HG03196 (cell line): ENCODE results near the gene CARMIL1.

ENCODE experiments used
- ATAC-seq: cut with Tn5 transposase; IDR thresholded peaks from one replicate; pipeline ENCODE4 v1.9.1; 2021; ENCODE audit not compliant: unreplicated experiment

CARMIL1 gene

GRCh38 chr6:25404091-25404490, 124.9 kb downstream of the CARMIL1 start:
- no peak for ATAC-seq

- ATAC-seq = peak; percentile 85
Observed at GRCh38 chr6:25404693-25405169, 125.6 kb downstream of the CARMIL1 start.

GRCh38 chr6:25405442-25405841, 126.3 kb downstream of the CARMIL1 start:
- peak; percentile 13 for ATAC-seq

GRCh38 chr6:25407431-25407830, 128.3 kb downstream of the CARMIL1 start:
- no peak for ATAC-seq

- no peak for ATAC-seq
Observed at GRCh38 chr6:25410102-25410501, 130.9 kb downstream of the CARMIL1 start.

- no peak for ATAC-seq
Observed at GRCh38 chr6:25411316-25411950, 132.3 kb downstream of the CARMIL1 start.

GRCh38 chr6:25413207-25413905, 134.2 kb downstream of the CARMIL1 start:
- ATAC-seq = no peak

- no peak for ATAC-seq
Observed at GRCh38 chr6:25414168-25414567, 135.0 kb downstream of the CARMIL1 start.

- ATAC-seq = no peak
Observed at GRCh38 chr6:25414755-25415154, 135.6 kb downstream of the CARMIL1 start.

GRCh38 chr6:25415274-25415673, 136.1 kb downstream of the CARMIL1 start:
- ATAC-seq = no peak

- no peak for ATAC-seq
Observed at GRCh38 chr6:25415701-25416100, 136.5 kb downstream of the CARMIL1 start.

GRCh38 chr6:25417046-25417605, 138.0 kb downstream of the CARMIL1 start:
- ATAC-seq = no peak

- ATAC-seq = no peak
Observed at GRCh38 chr6:25418454-25419052, 139.4 kb downstream of the CARMIL1 start.

- ATAC-seq = no peak
Observed at GRCh38 chr6:25419879-25420278, 140.7 kb downstream of the CARMIL1 start.

GRCh38 chr6:25423358-25423757, 144.2 kb downstream of the CARMIL1 start:
- no peak for ATAC-seq

- ATAC-seq = no peak
Observed at GRCh38 chr6:25424303-25424702, 145.1 kb downstream of the CARMIL1 start.

GRCh38 chr6:25427549-25427948, 148.4 kb downstream of the CARMIL1 start:
- no peak for ATAC-seq

- no peak for ATAC-seq
Observed at GRCh38 chr6:25428758-25429317, 149.7 kb downstream of the CARMIL1 start.

GRCh38 chr6:25431306-25431974, 152.3 kb downstream of the CARMIL1 start:
- no peak for ATAC-seq

- no peak for ATAC-seq
Observed at GRCh38 chr6:25431975-25432307, 152.8 kb downstream of the CARMIL1 start.

- no peak for ATAC-seq
Observed at GRCh38 chr6:25434921-25435320, 155.7 kb downstream of the CARMIL1 start.
